ENCODE data around the gene RAD51B. TPM values are rescaled to one million over a fixed set of nuclear protein-coding genes. Genes with fewer than 3 reads are reported as not detected.

Gene RAD51B
- total RNA-seq, 1 experiment from 2014 or later, result 20.0 TPM

GRCh38 chr14:68535404-68536017, 715.9 kb downstream of the RAD51B start (continued):
- TF ChIP-seq ZNF274 (IDR thresholded peaks at IDR 0.05; ENCODE audit: low read depth, low read length), result no peak
- TF ChIP-seq CBX3 (IDR thresholded peaks at IDR 0.05; ENCODE audit: low read depth), result peak; percentile 83
- TF ChIP-seq EGR1 (IDR thresholded peaks at IDR 0.05; ENCODE audit: low read depth), result no peak
- no peak for TF ChIP-seq ATF3 (IDR thresholded peaks at IDR 0.05)

- peak overlapping the region; percentile 56; the same call in 1 of the 2 replicates for H3K27ac ChIP-seq (ENCODE audit: low read depth, low read length)
- no peak for DNase-seq (ENCODE audit: low read depth, low spot score)
- CTCF ChIA-PET, result interaction anchor here (1.5 kb wide), 1 partner anchor 14 kb away, joined by 3 read pairs; no protein-coding TSS in a partner anchor
Measured at GRCh38 chr14:68536018-68536410, 716.4 kb downstream of the RAD51B start.

More at GRCh38 chr14:68536018-68536410, 716.4 kb downstream of the RAD51B start:
- Histone ChIP-seq H3K9ac (ENCODE audit: low read length) (peak overlapping the region; percentile 41), H3K79me2 (ENCODE audit: insufficient read depth, low read length) (no peaks in the 10 kb centered on the region), H3K9me3 (ENCODE audit: control insufficient read depth in 1 of 2, insufficient read depth in 1 of 2, low read depth in 1 of 2, low read length in 2 of 2) (peaks cover 0 to 7% of the 10 kb centered on the region in 2 experiments; a peak in 2 of 4 replicates), H2AFZ (ENCODE audit: low read depth, low read length, poor library complexity, severe bottlenecking) (no peak overlapping the region), H3K36me3 (ENCODE audit: control insufficient read depth in 1 of 2, insufficient read depth in 2 of 2, low read length in 2 of 2) (peaks cover 0 to 4% of the 10 kb centered on the region in 2 experiments; a peak in 1 of 4 replicates), H3K4me3 (replicated peaks in 1 of 2; ENCODE audit: low read depth in 1 of 2, low read length in 2 of 2) (no peak overlapping the region), H3K4me1 (ENCODE audit: control insufficient read depth in 1 of 2, insufficient read depth in 2 of 2, low read length in 2 of 2) (peaks cover 17 to 26% of the 10 kb centered on the region in 2 experiments), H4K20me1 (ENCODE audit: insufficient read depth) (no peaks in the 10 kb centered on the region), H3K4me2 (ENCODE audit: low read length) (peak overlapping the region; percentile 50), H3K27me3 (ENCODE audit: insufficient read depth, low read length) (no peaks in the 10 kb centered on the region), H3K9me2 (ENCODE audit: insufficient read depth) (no peaks in the 10 kb centered on the region; the same call in 1 of the 2 replicates)
- peak; percentile 41; the same call in 1 of the 2 replicates for ATAC-seq
- ChIA-PET POLR2A (interaction anchor here (1.0 to 3.0 kb wide), 2 partner anchors 12 to 257 kb away, joined by 3 to 21 read pairs; partner anchors contain the start of gene ZFP36L1), RAD21 (ENCODE audit: low non-redundant PET in 1 of 2, low total read pairs in 2 of 2, uncharacterized antibody in 2 of 2, unreplicated experiment in 2 of 2) (no interaction called here)
- TF ChIP-seq CEBPB (IDR thresholded peaks at IDR 0.05; ENCODE audit: low read depth) (no peak), EZH2phosphoT487 (IDR thresholded peaks at IDR 0.05; ENCODE audit: borderline replicate concordance) (no peak), ZFX (IDR thresholded peaks at IDR 0.05) (no peak), RAD21 (IDR thresholded peaks at IDR 0.05; ENCODE audit: low read depth) (no peak), SP1 (IDR thresholded peaks at IDR 0.05; ENCODE audit: low read depth) (no peak), ZNF274 (IDR thresholded peaks at IDR 0.05; ENCODE audit: low read depth, low read length) (no peak), EGR1 (IDR thresholded peaks at IDR 0.05; ENCODE audit: low read depth) (no peak), POLR2AphosphoS5 (IDR thresholded peaks at IDR 0.05; ENCODE audit: low read depth, low read length) (no peak), EZH2 (IDR thresholded peaks at IDR 0.05) (no peak), YY1 (IDR thresholded peaks at IDR 0.05; ENCODE audit: extremely low read depth, insufficient replicate concordance, low read depth, low read length) (no peak), REST (IDR thresholded peaks at IDR 0.05; ENCODE audit: low read depth) (no peak), FOSL1 (IDR thresholded peaks at IDR 0.05; ENCODE audit: low read depth) (no peak), SIN3A (IDR thresholded peaks at IDR 0.05; ENCODE audit: low read depth) (no peak), TCF7L2 (IDR thresholded peaks at IDR 0.05; ENCODE audit: borderline replicate concordance, extremely low read depth, insufficient read depth, insufficient read length) (no peak), ELF1 (IDR thresholded peaks at IDR 0.05; ENCODE audit: borderline replicate concordance, low read depth) (no peak), CBX3 (IDR thresholded peaks at IDR 0.05; ENCODE audit: low read depth) (no peak), ZBTB33 (IDR thresholded peaks at IDR 0.05; ENCODE audit: extremely low read depth, insufficient replicate concordance, low read length) (no peak)
- intact Hi-C loops (cut with micrococcal nuclease), result no loop called here
- BruUV-seq (replicated peaks), result no TSS peak

All from HCT116 (cell line).